HG02678 (cell line): ENCODE data around the gene MVD.

Source experiments
- ATAC-seq: cut with Tn5 transposase; IDR thresholded peaks from one replicate; pipeline ENCODE4 v1.9.1; 2021; ENCODE audit warnings: mild to moderate bottlenecking, moderate library complexity; ENCODE audit not compliant: unreplicated experiment

The MVD gene

DNA sequence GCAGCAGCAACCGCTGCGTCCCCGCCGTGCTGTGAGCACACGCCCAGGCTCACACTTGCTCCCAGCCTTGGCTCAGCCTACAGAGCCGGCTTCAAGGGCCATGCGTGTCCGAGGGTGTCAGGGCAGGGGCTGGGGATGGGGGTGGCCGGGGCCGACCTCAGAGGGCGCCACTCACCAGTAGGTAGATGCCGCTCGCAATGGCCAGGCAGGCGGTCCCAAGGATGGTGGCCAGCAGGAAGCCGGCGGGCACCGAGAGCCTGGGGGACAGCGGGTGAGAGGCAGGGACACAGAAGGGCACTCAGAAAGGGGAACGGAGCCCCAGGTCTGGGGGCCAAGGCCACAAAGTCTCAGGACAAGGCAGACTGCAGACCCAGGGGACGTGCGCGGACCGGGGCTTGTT is 16.9 kb downstream of the MVD start:
- ATAC-seq = no peak

DNA sequence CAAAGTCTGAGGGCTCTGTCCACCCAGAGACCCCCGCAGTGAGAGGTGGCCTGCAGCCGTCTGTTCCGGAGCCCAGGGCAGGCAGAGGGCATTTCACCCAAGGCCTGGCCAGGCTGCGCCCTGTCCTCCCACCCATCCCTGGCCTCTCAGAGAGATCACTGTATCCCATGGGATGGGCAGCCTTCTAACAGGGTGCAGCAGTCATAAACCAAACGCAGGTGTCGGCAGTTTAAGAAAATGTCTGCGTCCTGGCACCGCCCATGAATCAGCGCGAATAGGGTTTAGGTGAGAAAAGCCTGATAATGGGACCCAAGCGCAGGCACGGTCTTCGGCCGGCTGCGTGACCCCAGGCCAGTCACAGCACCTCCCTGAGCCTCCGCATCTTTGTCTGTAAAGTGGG is 17.4 kb downstream of the MVD start:
- no peak for ATAC-seq

DNA sequence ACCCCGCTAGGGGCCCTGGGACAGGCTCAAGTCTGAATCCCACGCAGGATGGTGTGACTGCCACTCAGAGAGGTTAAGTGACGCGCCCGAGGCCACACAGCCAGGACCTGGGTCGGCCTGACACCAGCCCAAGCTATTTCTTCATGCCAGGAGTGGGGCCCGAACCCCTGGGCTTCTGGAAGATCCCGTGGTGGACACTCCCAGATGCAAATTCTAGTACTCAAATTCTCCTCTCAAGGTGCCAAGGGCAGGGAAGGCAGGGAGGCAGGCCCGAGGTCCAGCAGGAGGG is 19.3 kb downstream of the MVD start:
- no peak for ATAC-seq

DNA sequence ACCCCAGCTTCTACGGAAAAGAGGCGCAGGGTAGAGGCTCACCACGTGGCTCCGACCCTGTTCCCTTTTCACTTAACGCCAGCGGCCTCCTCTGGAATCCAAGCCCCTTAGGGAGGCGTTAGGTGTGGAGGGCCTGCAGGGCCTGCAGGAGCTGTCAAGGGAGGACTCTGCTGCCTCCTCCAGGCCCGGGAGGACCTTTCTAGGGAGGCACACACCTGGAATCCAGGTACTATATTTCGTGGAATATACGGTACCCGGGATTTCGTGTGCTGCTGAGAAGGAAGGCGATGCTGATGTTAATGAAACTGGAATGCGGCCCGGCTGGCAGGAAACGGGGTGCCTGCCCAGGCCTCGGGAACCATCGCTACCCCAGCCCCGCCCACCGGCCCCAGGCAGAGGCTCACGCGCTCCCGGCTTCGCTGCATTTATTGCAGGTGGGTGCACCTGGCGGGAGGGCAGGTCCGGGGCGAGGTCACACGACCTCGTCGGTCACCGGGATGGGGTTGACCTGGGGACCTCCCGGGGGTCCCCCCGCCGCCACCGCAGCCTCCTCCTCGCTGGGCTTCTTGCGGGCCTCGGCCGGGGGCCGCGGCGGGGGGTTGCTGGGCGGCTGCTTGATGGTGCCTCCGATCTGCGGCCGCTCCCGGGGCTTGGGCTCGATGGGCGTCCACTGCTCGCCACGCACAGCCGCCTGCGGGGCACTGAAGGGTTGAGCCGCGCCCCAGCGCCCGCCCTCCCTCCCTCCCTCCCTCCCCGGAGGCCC is 19.8 kb downstream of the MVD start:
- no peak for ATAC-seq

DNA sequence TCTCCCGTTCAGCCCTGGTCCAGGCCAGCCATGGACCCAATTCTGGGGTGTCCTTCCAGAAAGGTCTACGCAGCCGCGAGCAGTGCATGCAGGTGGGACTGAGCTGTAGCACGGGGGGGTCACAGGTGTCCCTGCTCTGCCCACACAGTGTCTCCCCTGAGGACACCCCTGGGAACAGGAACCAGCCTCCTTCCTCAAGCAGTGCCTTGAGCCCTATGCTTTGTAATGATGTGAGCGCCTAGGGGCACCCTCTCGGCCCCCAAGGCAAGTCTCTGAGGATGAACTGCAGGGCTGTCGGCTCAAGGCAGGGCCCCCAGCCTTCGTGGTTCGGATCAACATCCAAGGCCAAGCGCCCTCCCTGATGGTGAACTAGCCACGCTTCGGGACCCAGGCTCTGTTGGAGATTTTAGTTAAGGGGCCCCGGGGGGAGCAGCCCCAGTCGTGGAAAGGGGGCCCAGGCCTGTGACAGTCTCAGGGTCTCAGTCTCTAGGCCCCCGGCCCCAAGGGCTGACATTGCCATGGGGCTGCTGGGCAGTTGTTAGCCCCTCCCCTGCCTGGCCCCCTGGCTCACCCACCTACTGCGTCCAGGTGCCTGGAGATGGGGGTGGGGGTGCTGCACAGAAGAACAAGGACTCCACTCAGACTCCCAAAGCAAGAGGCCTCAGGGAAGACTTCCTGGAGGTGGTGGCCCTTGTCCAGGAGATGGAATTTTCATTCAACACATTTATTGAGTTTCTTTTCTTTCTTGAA is 22.2 kb downstream of the MVD start:
- ATAC-seq = no peak

DNA sequence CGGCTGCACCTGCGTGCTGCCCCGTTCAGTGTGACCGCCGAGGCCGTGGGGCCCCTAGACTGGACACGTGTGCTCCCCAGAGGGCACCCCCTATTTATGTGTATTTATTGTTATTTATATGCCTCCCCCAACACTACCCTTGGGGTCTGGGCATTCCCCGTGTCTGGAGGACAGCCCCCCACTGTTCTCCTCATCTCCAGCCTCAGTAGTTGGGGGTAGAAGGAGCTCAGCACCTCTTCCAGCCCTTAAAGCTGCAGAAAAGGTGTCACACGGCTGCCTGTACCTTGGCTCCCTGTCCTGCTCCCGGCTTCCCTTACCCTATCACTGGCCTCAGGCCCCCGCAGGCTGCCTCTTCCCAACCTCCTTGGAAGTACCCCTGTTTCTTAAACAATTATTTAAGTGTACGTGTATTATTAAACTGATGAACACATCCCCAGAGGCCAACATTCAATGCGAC is 22.8 kb downstream of the MVD start:
- ATAC-seq = no peak

DNA sequence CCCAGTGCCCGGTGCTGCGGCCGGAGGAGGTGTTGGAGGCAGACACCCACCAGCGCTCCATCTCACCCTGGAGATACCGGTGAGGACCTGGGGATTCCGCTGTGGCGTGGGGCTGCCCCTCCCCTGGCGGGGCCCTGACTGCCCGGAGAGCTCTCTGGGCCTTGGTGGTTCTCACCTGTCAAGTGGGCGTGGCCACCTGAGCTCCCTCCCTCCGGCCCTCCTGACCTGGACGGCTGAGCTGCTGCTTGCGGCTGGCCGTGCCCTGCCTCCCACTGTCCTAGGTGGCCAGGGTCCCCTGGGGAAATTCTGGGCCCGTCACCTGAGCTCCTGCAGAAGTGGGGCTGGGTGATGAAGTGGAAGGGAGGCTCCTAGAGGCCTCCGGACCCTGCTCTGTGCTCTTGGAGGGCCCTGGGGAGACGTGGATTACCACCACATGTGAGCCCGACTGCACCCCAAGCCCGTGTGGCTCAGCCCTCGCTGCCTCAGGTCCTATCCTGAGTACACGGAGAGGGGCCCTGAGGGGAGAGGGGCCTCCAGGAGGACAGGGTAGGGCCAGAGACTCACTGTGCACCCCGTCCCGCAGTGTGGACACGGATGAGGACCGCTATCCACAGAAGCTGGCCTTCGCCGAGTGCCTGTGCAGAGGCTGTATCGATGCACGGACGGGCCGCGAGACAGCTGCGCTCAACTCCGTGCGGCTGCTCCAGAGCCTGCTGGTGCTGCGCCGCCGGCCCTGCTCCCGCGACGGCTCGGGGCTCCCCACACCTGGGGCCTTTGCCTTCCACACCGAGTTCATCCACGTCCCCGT is 23.5 kb downstream of the MVD start:
- ATAC-seq = no peak

DNA sequence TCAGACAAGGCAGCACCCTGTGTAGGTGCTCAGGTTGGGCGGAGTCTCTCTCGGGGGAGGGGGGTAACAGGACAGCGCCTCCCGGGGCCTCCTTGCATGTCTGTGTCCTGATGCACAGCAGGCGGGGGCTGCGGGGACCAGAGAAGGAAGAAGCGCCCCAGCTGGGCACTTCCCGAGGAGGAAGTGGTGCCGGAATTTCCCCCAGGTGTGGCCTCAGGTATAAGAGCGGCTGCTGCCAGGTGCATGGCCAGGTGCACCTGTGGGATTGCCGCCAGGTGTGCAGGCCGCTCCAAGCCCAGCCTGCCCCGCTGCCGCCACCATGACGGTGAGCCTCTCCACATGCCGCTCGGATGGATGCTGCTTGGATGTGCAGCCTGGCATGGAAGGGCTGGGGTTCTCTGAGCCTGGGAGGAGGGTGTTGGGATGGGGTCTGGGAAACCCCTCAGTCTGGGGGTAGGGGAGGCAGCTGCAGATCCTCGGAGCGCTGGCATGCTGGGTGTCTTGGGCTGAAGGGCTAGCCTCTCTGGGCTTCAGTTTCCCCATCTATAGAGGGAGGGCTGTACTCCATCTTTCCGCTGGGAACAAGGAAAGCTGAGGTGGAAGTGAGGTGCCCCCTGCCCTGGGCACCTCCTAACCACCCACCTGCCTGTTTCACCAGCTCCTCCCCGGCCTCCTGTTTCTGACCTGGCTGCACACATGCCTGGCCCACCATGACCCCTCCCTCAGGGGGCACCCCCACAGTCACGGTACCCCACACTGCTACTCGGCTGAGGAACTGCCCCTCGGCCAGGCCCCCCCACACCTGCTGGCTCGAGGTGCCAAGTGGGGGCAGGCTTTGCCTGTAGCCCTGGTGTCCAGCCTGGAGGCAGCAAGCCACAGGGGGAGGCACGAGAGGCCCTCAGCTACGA is 24.3 kb downstream of the MVD start, which contains the start of gene IL17C:
Gene IL17C, plus strand, starts transcription at position 250 of the 908 bp plus-strand sequence. Its CDS starts 70 bp downstream, at position 320.
- no peak for ATAC-seq

DNA sequence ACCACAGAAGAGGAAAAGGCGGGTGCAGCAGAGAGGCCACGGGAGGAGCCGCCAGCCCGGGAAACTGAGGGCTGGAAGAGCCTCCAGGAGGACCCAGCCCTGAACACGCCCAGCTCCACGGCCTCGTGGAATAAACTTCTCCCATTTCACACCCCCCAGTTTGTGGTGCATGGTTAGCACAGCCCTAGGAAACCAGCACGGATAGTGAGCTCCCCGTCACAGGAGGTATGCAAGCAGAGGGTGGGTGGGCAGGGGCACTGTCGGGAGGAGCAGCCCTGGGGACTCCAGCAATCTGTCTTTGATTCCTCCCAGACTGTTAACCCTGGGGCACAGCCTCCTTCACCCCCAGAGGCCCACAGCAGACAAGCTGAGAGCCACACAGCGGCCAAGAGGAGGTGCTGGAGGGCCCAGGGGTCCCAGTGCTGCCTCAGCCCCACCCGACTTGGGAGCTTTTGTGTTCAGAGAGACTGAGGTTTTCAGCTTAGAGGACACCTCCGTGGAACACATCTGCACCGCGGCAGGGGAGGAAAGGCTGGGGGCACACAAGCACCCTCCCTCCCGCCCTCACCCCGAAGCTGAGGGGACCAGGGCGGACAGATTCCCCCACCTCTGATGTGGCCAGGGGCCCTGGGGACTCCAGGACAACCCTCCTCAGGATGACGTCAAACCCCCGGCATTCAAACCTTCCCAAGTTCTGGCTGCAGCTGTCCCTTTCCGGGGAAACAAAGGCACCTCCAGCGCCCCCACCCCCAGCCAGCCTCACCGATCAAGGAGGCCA is 26.2 kb downstream of the MVD start:
- no peak for ATAC-seq

DNA sequence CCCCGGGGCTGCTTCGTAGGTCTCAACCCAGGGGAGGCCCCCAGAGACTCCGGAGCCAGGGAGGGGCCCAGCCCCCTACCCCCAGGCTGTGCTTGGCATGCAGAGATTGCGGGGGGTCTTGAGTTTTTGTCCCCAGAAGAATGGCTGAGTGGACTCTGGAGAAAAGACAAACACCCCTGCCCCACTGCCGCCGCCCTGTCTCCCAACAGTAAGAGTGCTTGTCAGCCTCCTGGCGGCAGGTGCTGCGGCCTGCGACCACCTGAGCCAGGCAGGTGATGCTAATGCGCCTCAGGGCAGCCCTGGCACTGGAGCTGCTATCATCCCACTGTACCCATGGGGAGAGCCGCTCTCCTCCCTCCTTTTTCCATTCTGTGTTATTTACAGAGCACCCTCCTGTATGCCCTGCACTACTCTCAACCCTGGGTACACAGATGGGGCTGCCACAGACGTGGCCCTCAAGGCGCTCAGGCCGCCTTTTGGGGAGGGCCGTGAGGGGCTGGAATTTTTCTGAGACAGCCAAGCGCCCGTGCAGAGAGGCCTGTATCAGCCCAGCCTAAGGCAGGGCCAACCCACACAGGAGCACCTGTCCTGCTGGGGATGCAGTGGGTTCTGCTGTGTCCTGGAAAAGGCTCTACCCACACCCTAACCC is 27.1 kb downstream of the MVD start:
- ATAC-seq = no peak

DNA sequence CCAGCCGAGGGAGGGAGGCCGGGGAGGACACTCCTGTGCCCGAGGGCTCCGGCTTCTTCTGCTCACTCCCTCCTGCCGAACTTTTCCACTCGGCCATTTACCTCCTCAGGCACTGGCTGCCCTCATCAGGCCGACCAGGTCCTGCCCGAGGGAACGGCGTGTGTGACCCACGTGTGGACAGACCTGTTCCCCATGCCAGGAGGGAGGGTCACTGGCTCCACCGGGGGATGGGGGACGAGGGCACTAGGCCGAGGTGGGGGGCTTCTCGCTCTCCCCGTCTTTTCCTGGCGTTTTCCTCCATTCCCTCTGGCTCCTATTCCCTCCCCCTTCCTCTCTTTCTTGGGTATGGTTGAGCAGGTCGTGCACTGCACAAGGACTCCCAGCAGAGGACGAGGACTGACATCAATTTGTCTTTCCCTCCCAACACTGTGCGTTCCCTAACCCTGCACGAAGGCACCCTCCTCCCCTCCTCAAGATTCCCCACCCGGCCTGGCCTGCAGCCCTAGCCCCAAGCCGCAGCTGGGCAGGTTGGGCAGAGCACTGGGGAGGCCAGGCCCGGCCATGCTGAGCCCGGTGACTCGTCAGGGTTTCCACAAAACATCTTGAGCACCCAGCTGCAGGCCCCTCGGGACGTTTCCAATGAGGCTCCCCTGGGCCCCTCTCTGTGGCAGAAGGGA is 27.8 kb downstream of the MVD start:
- ATAC-seq = no peak

DNA sequence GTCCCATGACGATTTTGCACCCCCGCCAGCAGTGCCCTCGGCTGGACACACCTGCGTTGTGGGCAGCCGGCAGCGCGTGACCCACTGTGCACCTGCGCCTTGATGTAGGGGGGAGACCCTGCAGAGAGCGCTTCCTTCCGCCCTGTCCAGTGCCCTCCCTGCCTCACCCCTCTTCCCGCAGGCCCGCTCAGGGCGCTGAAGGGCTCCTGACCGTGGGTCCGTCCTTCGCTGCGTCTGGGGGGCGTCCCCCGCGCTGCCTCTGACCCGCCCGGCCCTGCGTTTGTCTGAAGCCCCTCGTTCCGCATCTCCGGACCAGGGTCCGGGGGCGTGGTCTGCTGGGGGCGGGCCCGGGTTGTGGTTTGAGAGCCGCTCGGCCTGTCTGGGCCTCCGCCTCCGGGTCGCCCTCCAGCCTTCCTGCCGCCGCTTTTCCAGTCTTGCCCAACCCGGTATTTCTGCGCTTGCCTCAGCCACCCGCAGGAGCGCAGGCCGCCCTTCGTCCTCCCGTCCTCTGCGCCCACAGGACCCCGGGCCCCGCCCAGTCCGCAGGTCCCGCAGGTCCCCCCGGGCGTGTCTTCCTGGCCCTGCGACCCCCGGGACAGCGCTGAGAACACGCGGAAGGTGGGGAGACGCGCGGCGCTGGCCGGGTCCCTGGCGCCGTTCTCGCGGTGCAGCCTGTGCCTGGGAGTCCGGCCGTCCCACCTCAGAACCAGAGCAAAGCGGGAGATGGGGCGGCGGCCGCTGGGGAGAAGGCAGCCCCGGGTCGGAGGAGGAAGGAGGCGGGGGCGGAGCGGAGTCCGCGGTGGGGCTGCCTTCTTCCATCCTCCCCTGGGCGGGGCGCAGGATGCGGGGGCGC is 28.5 kb downstream of the MVD start:
- ATAC-seq = peak; percentile 58

DNA sequence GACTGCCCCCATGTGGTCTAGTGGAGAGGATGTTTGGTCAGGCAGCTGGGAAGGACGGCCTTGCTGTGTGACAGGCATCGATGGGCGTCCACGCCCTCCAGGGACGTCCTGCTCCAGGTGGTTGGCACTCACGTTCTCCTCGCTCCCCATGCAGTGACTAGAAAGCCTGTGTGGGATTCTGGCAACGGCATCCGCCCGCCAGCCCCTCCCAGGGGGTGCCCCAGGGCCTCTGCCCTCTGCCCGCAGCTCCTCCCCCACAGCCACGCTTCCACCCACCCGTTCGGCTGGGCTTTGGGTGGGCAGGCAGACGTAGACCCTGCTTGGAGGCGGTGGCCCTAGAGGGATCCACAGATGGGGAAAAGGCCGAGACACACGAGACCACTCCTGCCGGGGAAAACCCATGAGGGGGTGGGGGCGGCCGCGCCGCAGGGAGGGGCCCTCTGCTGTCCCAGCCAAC is 29.2 kb downstream of the MVD start:
- peak; percentile 31 for ATAC-seq

DNA sequence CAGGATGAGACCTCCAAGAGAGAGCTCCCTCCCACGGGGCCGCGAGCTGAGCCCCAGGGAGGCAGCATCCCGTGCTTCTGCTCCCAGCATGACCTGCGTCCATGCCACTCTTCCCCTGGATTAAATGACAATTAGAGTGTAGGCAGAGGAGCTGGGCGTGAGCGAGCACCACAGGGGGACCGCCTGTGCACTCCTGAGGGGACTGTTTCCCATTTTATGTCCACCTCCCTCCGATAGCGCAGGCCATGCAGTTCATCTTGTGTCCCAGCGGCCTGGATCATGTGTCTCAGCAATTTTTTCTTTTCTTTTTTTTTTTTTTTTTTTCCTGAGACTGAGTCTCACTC is 30.3 kb downstream of the MVD start:
- ATAC-seq = no peak

DNA sequence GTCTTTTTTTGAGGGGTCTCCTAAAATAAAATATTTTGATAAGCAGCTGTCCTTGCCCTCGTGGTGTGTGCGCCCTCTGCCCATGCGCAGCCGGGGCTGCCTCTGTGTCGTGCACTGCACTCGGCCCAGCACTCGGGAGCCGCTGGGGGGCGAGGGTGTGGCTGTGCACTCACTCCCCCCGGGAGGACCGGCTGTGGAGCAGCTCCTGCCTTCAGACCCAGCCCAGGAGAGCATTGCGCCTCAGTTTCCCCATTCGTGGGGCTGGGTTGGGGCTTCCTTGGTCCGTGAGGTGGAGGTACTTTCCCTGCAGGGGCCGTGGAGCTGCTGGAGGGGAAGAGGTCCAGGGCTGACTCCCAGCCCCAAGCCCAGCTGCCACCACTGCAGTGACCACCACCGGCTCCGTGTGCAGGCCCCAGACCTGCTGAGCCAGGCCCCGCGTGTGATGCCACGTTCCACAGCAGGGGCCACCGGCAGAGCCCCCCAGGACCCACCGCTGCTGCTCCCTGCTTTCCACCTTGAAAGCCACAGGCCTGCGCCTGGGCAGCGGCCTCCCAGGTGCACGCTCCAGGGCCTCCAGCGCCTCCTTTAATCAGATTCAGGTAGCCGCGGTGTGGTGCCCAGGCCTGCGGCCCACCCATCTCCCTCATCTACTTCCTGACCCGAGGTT is 30.8 kb downstream of the MVD start:
- ATAC-seq = no peak

DNA sequence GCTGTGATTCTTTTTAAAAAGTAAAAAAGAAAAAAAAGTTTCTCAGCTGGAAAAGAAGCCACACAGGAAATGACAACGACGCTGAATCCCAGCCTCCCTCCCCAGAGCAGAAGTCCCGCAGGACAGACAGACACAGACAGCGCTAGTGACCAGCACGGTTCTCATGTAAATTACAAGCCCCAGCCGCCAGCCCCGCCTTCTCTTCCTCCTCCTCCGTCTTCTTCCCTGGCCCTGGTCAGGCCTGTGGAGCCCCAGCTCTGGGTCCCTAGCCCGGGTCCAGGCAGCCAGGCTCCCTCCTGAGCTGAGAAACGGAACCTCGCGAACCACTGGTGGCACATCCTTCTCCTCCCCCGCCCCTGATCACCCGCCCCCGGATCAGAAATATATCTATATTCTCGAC is 31.5 kb downstream of the MVD start:
- no peak for ATAC-seq

DNA sequence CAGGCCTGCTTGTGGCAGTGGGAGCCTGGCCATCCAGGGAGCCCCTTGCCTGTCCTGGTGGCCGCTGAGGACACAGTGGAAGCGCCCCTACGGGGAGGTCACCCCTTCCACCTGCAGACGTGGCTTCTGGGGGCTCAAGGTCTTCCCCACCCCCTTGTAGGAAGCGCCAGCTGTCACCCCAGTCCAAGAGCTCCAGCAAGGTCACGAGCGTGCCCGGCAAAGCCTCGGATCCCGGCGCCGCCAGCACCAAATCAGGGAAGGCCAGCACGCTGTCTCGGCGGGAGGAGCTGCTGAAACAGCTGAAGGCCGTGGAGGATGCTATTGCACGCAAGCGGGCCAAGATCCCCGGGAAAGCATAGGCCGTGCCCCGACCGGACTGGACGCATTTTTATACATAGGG is 31.9 kb downstream of the MVD start:
- ATAC-seq = no peak
